Effector memory CD4-positive, alpha-beta T cell (primary cell): ENCODE results near the gene GRID2.

Experiments
- DNase-seq, 3 donors: peaks; one replicate each; pipeline ENCODE4 v3.0.0-alpha.2; 2020
- H3K27ac ChIP-seq: 2 replicates; pipeline ENCODE4 v1.7.0; 2013; ENCODE audit warnings: mild to moderate bottlenecking, low read length, moderate library complexity; ENCODE audit not compliant: insufficient read depth, poor library complexity, severe bottlenecking
- H3K27me3 ChIP-seq: replicated peaks from 2 replicates; pipeline ENCODE4 v1.7.0; 2013; ENCODE audit warnings: mild to moderate bottlenecking, low read length; ENCODE audit not compliant: insufficient read depth, control insufficient read depth, poor library complexity, severe bottlenecking
- H3K36me3 ChIP-seq: 2 replicates; pipeline ENCODE4 v1.7.0; 2013; ENCODE audit warnings: mild to moderate bottlenecking, low read length, moderate library complexity; ENCODE audit not compliant: control insufficient read depth, insufficient read depth
- H3K4me1 ChIP-seq: 2 replicates; pipeline ENCODE4 v1.7.0; 2013; ENCODE audit warnings: low read length, mild to moderate bottlenecking; ENCODE audit not compliant: control insufficient read depth, insufficient read depth, poor library complexity, severe bottlenecking
- H3K4me3 ChIP-seq: 2 replicates; pipeline ENCODE4 v1.7.0; 2013; ENCODE audit warnings: low read length, low read depth, mild to moderate bottlenecking; ENCODE audit not compliant: insufficient read depth, poor library complexity, severe bottlenecking
- H3K9me3 ChIP-seq: 2 replicates; pipeline ENCODE4 v1.7.0; 2013; ENCODE audit warnings: mild to moderate bottlenecking, low read length, moderate library complexity; ENCODE audit not compliant: control insufficient read depth

GRID2 gene

DNA sequence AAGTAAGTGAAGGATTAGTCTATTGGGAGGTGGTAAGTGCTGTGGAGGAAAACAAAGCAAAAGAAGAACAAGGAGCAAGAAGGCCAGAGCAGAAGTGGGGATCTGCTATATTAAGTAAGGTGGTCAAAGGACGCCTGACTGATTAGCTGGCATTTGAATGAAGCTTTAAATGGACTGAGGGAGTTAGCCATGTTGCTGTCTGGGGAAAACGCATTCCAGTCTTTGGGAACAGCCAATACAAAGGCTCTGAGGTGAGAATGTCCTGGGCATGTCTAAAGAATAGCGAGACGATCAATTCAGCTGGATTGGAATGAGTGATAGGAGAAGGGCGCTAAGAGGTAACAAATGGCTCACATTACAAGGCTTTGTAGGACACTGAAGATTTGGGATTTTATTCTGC is 1476.3 kb downstream of the GRID2 start:
- H3K36me3 ChIP-seq: no peaks in the 10 kb centered on the region
- H3K4me3 ChIP-seq: no peak overlapping the region
- no peaks in the 10 kb centered on the region for H3K27me3 ChIP-seq
- H3K9me3 ChIP-seq: no peaks in the 10 kb centered on the region
- DNase-seq: no peak
- no peaks in the 10 kb centered on the region for H3K4me1 ChIP-seq
- no peak overlapping the region for H3K27ac ChIP-seq

DNA sequence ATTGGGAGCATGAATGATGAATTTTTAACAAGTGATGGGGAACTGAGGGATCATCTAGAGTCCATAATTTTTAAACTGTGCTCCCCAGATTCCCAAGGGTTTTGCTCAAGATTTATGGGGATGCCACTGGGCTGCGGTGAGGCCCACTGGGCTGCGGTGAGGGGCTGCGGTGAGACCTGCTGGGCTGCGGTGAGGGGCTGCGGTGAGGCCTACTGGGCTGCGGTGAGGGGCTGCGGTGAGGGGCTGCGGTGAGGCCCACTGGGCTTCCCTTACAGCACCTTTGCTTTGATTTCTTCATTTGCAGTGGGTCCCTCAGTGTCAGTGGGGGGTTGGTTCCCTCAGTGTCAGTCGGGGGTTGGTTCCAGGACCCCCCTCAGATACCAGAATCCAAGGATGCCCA is 1477.4 kb downstream of the GRID2 start:
- DNase-seq: no peak
- H3K27me3 ChIP-seq: no peaks in the 10 kb centered on the region
- H3K27ac ChIP-seq: no peak overlapping the region
- H3K4me1 ChIP-seq: no peaks in the 10 kb centered on the region
- no peaks in the 10 kb centered on the region for H3K36me3 ChIP-seq
- no peak overlapping the region for H3K4me3 ChIP-seq
- no peaks in the 10 kb centered on the region for H3K9me3 ChIP-seq

DNA sequence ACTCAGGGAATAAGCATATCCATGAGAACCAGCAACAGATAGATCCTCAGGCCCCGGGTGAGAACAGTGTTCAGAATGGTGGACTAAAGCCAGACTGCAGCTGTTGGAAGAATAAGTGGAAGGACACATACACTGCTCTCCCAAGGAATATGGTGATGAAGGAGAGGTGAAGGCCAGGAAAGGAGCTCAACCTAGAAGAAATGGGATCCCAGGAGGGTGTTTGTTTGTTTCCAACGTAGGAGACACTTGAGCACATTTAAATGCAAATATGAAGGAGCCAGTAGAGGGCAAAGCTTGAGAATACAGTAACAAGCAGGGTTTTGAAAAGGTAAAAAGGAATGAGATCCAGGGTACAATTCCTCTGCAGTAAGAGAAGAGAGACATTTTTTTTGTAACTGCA is 1482.4 kb downstream of the GRID2 start:
- Histone ChIP-seq H3K36me3 (no peaks in the 10 kb centered on the region), H3K4me3 (no peak overlapping the region), H3K27me3 (no peaks in the 10 kb centered on the region), H3K4me1 (no peaks in the 10 kb centered on the region), H3K9me3 (no peaks in the 10 kb centered on the region), H3K27ac (no peak overlapping the region)
- no peak for DNase-seq

DNA sequence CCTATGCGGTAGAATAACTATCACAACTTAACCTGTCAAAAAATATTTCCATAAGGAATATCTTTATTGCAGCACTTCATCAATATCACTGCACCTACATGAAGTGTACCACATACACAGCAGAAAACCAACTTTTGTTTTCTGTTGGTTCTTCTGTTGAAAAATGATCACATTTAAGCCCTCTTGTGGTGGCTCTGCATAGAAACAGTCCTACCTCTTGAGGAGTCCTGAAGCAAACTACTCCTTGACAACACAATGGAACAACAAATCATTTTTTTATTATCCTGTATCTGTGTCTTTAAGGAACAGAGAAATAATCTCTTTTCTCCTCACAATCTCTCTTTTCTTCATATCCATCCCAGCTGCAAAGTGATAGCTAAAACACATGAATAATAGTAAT is 1484.9 kb downstream of the GRID2 start:
- DNase-seq: no peak
- no peaks in the 10 kb centered on the region for H3K27me3 ChIP-seq
- H3K36me3 ChIP-seq: no peaks in the 10 kb centered on the region
- no peaks in the 10 kb centered on the region for H3K4me1 ChIP-seq
- no peak overlapping the region for H3K4me3 ChIP-seq
- no peaks in the 10 kb centered on the region for H3K9me3 ChIP-seq
- no peak overlapping the region for H3K27ac ChIP-seq

DNA sequence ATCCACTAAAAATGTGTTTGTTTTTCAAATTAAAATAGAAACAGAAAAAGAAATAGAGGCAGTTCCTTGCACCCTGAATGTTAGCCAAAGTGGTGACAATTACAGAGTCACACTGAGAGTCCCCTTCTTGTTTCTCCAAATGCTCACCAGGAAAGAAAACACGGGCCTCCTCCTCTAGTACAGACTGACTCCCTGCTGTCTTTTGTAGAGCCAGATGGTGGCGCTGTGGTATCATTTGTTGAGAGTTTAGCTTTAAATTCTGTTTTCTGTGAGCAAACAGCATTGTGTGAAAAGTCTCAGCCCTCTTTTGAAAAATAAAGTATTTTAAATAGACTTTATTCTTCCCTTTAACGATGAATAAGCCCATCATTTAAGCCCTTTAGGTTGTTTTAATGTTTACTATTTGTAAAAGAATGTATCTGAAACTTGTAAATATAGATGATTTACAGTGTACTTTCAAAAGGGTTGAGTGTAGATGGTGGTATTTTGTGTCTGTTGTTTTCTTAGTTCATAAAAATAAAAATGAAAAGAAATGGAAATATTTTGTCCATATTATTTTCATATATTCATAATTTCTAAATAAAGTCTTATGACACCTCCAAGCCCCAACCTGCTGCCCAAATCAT is 1487.9 kb downstream of the GRID2 start:
- no peaks in the 10 kb centered on the region for H3K27me3 ChIP-seq
- H3K36me3 ChIP-seq: no peaks in the 10 kb centered on the region
- H3K9me3 ChIP-seq: no peaks in the 10 kb centered on the region
- DNase-seq: no peak
- H3K4me3 ChIP-seq: no peak overlapping the region
- H3K4me1 ChIP-seq: no peaks in the 10 kb centered on the region
- no peak overlapping the region for H3K27ac ChIP-seq

DNA sequence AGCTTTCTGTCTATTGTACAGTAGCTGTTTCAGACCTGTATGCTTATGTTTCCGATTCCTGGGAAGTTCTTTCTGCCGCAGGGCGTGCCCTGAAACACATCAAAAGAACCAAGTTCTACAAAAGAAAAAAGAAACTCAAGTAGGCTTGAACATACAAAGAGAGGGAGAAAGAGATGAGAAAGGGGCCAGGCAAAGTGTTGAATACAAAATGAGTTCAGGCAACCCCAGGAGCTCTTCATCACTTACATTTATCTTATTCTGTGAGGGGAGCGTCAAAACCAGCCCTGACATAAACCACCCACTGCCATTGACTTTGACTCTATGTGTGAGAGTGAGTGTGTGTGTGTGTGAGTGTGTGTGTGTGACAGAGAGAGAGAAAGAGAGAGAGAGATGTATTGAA is 1498.3 kb downstream of the GRID2 start:
- Histone ChIP-seq H3K4me3 (no peak overlapping the region), H3K36me3 (no peaks in the 10 kb centered on the region), H3K4me1 (no peaks in the 10 kb centered on the region), H3K27me3 (no peaks in the 10 kb centered on the region), H3K9me3 (no peaks in the 10 kb centered on the region), H3K27ac (no peak overlapping the region)
- no peak for DNase-seq

DNA sequence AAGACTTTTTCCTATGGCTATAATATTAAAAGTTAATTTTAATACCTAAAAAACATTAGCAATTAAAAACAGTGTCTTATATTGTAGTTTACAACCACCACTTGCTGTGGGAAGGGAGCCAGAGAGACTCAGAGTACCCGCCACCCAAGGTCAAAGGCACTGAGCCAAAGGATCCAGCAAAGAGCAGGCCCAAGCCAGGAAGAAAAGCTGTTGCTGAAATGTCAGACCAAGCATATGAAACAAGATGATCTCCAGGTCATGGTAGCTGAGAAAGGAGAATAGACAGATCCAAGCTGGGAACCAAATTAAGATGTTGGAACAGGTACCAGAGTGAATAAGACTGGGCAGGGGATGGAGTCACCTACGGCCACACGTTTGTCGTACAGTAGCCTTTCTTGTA is 1506.0 kb downstream of the GRID2 start:
- DNase-seq: no peak
- Histone ChIP-seq H3K27ac (no peak overlapping the region), H3K27me3 (no peaks in the 10 kb centered on the region), H3K9me3 (no peaks in the 10 kb centered on the region), H3K4me3 (no peak overlapping the region), H3K4me1 (no peaks in the 10 kb centered on the region), H3K36me3 (no peaks in the 10 kb centered on the region)

DNA sequence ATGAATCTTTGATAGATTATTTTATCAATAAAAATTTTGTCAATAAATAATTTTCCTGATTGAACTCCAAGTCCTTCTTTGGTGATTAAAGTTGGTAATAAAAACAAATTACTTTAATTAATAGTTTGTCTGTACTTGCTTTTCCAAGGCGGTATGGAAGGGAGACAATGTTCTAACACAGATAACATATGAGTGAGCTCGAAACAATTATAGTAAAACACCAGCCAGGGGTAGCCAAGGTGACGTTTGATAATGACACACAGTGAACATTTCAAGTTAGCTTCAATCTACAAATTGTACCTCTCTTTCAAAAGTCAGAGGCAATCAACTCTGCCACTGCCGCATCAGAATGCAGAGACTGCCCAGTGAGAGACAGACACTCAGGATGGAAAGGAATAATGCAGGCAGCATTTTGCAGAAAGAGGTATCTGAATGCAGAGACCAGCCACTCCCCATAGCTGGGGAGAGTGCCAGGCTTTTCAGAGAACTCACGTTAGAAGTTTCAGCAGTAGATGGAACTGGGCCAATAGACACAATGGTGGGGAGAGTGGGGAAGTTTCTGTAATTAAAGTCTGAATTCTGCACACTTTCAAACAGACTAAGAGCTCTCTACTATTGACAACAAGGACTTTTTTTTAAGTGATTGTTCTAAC is 1506.7 kb downstream of the GRID2 start:
- Histone ChIP-seq H3K4me1 (no peaks in the 10 kb centered on the region), H3K9me3 (no peaks in the 10 kb centered on the region), H3K36me3 (no peaks in the 10 kb centered on the region), H3K27me3 (no peaks in the 10 kb centered on the region), H3K4me3 (no peak overlapping the region), H3K27ac (no peak overlapping the region)
- no peak for DNase-seq

DNA sequence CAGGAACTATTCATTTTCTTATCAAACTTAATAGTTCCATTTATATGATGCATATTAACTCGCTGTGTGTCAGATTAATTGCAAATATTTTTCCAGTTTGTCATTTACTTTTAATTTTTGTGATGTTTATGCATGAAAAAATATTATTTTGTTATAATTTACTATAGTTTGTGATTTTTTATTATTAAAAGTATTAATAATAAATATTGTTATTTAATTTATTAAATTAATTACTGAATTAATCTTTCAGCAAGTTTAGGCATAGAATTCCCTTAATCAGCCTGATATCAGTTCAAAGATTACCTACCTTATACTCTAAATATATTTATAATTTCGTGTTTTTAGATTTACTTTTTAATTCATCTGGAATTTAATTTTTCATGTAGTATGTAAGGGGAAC is 1509.3 kb downstream of the GRID2 start:
- Histone ChIP-seq H3K36me3 (no peaks in the 10 kb centered on the region), H3K4me3 (no peak overlapping the region), H3K27me3 (no peaks in the 10 kb centered on the region), H3K27ac (no peak overlapping the region), H3K4me1 (no peaks in the 10 kb centered on the region), H3K9me3 (no peaks in the 10 kb centered on the region)
- no peak for DNase-seq

DNA sequence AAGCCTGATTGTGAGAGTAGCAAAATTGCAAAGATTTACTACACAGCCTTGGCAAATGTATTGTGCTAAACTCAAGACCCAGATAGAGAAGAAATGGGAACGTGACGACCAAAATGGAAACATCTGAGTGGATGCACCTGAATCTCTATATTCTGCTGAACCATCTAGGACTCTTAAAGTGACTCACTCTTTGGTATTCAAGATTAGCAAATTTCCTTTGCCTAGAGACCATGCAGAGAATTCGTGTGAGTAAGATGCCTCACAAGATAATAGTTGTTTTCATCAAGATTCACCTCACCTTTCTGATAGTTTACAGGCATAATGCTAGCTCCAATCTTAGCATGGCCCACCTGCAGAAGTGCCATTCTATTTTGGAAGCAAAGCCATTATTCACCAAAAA is 1510.4 kb downstream of the GRID2 start:
- H3K27me3 ChIP-seq: no peaks in the 10 kb centered on the region
- no peak overlapping the region for H3K27ac ChIP-seq
- DNase-seq: no peak
- H3K9me3 ChIP-seq: no peaks in the 10 kb centered on the region
- no peak overlapping the region for H3K4me3 ChIP-seq
- H3K4me1 ChIP-seq: no peaks in the 10 kb centered on the region
- no peaks in the 10 kb centered on the region for H3K36me3 ChIP-seq
